Brain microvascular endothelial cell (primary cell): ENCODE data around the gene CLEC1A.

ENCODE experiments used
- DNase-seq: peaks from one replicate; pipeline ENCODE4 v3.0.0-alpha.2; 2020
- H3K27ac ChIP-seq: fragments of 250-450 bp; sonication (Bioruptor Pico); 2 replicates; pipeline ENCODE4 v1.5.1; 2020; ENCODE audit warnings: mild to moderate bottlenecking, moderate library complexity
- H3K27me3 ChIP-seq: fragments of 250-450 bp; sonication (Bioruptor Pico); replicated peaks from 2 replicates; pipeline ENCODE4 v1.5.1; 2020; ENCODE audit warnings: mild to moderate bottlenecking
- H3K36me3 ChIP-seq: fragments of 250-450 bp; sonication (Bioruptor Pico); replicated peaks from 2 replicates; pipeline ENCODE4 v1.5.1; 2020; ENCODE audit warnings: mild to moderate bottlenecking
- H3K4me3 ChIP-seq: 2 replicates; pipeline ENCODE4 v1.5.1; 2011; ENCODE audit warnings: low read depth, mild to moderate bottlenecking, control low read depth, low read length, moderate library complexity
- in situ Hi-C: cut with HindIII; loops from 2 replicates; pipeline ENCODE4 v1.10.0; 2017; ENCODE audit warnings: low sequenced_read_pairs, low pct_ligation_motif_present
- TF ChIP-seq, protein P1 (sequence below): IDR thresholded peaks from 2 replicates; pipeline ENCODE4 v1.5.1; 2011; ENCODE audit warnings: low read depth, mild to moderate bottlenecking, moderate library complexity, low read length, control low read depth, inconsistent platforms; ENCODE audit errors: missing control alignments

CLEC1A gene

DNA sequence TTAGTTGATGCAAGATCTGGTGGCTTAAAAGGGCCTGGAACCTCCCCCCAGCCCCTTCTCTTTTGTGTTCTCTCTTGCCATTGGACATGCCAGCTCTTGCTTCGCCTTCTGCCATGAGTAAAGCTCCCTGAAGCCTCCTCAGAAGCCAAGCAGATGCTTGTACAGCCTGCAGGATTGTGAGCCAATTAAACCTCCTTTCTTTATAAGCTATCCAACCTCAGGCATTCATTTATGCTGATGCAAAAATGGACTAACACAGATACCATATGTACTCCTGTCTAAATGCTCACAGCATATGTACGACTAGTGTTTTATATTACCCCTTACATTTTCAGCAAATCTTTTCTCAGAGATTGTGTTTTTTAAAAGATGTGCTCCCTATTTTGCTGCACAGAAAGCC is 26.7 kb downstream of the CLEC1A start:
- TF ChIP-seq, protein P1, sequence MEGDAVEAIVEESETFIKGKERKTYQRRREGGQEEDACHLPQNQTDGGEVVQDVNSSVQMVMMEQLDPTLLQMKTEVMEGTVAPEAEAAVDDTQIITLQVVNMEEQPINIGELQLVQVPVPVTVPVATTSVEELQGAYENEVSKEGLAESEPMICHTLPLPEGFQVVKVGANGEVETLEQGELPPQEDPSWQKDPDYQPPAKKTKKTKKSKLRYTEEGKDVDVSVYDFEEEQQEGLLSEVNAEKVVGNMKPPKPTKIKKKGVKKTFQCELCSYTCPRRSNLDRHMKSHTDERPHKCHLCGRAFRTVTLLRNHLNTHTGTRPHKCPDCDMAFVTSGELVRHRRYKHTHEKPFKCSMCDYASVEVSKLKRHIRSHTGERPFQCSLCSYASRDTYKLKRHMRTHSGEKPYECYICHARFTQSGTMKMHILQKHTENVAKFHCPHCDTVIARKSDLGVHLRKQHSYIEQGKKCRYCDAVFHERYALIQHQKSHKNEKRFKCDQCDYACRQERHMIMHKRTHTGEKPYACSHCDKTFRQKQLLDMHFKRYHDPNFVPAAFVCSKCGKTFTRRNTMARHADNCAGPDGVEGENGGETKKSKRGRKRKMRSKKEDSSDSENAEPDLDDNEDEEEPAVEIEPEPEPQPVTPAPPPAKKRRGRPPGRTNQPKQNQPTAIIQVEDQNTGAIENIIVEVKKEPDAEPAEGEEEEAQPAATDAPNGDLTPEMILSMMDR: no peak
- Histone ChIP-seq H3K4me3 (no peak overlapping the region), H3K36me3 (no peaks in the 10 kb centered on the region), H3K27me3 (no peaks in the 10 kb centered on the region), H3K27ac (no peak overlapping the region)
- in situ Hi-C loops: no loop called here
- no peak for DNase-seq

DNA sequence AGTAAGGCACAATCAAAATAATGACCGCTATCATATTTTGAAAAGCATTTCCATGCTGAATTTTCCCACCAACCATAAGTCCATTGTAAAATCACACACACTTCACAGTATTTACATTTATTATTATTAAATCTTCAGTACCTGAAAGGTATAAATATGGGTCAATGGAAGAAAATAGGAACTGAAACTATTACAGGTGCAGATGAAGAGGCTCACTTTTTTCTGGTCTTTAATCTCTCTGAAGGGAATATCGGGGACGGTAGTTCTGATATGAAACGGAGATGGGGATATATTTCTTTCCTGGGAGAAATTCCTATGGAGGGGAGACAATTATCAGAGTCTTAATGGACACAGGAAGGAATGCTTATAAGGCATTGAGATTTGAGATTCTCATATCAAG is 28.4 kb downstream of the CLEC1A start:
- Histone ChIP-seq H3K36me3 (no peaks in the 10 kb centered on the region), H3K27me3 (no peaks in the 10 kb centered on the region), H3K27ac (no peak overlapping the region), H3K4me3 (no peak overlapping the region)
- in situ Hi-C loops: no loop called here
- TF ChIP-seq, protein P1: no peak
- DNase-seq: no peak

DNA sequence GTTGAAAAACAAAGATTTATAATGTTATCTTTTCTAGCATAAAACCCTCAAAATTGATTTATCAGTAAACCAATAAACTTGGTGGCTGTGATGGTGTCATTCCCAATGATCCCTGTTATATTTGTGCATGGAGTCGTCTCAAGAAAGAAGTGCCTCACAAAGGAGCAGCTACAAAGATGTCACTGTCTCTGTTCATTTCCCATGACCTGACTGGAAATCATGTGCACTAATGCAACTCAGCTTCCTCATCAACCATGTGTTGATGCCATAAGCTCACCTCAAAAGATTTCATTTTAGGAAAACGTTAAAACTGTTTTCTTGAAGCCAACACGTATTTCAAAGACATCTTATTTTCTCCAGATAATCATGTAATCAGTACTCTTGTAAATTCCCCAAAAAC is 28.8 kb downstream of the CLEC1A start:
- no peaks in the 10 kb centered on the region for H3K36me3 ChIP-seq
- H3K27me3 ChIP-seq: no peaks in the 10 kb centered on the region
- TF ChIP-seq, protein P1: no peak
- H3K27ac ChIP-seq: no peak overlapping the region
- in situ Hi-C loops: no loop called here
- H3K4me3 ChIP-seq: no peak overlapping the region
- DNase-seq: no peak

DNA sequence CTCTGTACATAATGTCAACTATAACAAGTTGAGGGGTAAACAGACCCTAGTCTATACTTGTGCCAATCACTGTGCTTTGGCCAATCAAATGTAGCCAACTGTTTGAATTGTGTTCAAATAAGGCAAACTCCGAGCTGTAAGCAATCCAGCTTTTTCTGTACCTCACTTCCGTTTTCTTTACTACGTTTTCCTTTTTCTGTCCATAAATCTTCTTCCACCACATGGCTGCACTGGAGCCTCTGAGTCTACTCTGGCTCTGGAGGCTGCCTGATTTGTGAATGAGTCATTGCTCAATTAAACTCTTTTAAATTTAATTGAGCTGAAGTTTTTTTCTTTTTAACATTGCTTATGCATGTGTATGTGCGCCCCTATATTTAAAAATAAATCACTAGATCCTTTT is 29.7 kb downstream of the CLEC1A start:
- Histone ChIP-seq H3K4me3 (no peak overlapping the region), H3K36me3 (no peaks in the 10 kb centered on the region), H3K27ac (no peak overlapping the region), H3K27me3 (no peaks in the 10 kb centered on the region)
- DNase-seq: no peak
- TF ChIP-seq, protein P1: no peak
- in situ Hi-C loops: no loop called here

DNA sequence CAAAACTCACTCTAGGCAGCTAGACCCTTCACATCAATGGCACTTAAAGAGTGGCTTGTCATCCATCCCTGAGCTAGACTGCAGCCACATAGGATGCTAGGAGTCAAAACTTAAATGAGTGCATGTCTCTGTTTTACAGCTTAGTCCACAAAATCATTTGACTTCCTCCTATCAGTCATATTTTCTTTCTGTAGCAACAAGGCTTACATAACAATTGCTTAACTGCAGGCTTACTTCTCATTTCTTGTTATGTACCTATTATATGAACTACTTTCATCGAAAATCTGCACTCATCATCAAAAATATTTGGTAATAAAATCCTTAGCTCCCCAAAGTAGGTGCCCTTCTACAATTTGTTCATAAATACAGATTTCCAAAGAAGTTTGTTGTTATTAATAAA is 30.1 kb downstream of the CLEC1A start:
- DNase-seq: no peak
- H3K4me3 ChIP-seq: no peak overlapping the region
- no peaks in the 10 kb centered on the region for H3K27me3 ChIP-seq
- in situ Hi-C loops: no loop called here
- no peak overlapping the region for H3K27ac ChIP-seq
- TF ChIP-seq, protein P1: no peak
- H3K36me3 ChIP-seq: no peaks in the 10 kb centered on the region

DNA sequence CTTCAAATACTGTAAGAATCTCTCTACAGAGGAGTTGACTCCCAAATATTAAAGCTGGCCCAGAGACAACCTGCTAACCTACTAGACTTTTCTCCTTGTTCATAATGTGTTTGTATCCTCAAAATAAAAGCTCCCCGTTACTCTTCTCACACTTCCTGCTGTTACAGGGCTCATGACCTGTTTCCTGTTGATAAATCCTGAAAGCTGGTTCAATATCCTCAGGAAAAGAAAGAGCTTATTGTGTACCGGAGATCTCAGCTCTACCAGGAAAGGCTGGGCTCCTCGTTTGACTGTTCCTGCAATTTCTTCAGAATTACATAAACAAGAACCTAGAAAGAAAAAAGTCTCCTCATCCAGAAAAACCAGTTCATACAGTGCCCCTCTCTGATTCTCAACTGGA is 30.8 kb downstream of the CLEC1A start:
- Histone ChIP-seq H3K36me3 (no peaks in the 10 kb centered on the region), H3K4me3 (no peak overlapping the region), H3K27me3 (no peaks in the 10 kb centered on the region), H3K27ac (no peak overlapping the region)
- in situ Hi-C loops: no loop called here
- no peak for DNase-seq
- TF ChIP-seq, protein P1: no peak
